LNCAP (cell line): ENCODE data around the gene CCN6.

Source experiments
- TF ChIP-seq, protein P1 (sequence below): fragments of 450-650 bp; IDR thresholded peaks from 2 replicates; pipeline ENCODE4 v1.5.1; 2017; ENCODE audit warnings: mild to moderate bottlenecking

The CCN6 gene

DNA sequence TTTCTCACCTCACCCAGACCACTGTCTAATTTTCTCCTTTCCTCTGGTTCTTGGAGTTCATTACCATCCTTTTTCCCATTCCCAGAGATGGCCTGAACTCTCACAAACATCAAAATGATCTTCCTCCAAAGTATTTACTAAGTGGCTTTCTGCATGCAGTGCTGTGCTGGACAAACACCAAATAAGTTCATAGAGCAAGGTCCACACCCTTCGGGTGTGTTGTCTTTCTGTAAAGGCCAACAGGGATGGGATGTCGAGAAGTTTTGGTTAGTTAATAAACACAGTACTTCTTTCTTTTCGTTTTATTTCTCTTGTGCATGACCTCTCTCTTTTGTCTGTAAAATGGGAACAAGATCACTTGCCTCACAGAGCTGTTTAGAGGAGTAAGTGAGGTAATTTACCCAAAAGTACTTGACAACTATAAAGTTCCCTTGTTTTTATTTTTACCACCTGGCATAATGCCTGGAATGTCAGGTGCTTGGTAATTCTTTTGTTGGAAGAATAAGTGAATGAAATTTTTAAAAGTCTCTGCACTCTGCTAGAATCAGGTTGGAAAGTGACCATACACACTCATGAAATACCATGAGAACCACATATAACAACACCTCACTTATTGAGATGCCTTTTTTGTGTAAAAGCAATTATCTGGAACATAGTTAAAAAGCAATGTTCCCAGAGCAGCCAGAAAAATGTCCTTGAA is 22.8 kb upstream of the CCN6 start:
- TF ChIP-seq, protein P1, sequence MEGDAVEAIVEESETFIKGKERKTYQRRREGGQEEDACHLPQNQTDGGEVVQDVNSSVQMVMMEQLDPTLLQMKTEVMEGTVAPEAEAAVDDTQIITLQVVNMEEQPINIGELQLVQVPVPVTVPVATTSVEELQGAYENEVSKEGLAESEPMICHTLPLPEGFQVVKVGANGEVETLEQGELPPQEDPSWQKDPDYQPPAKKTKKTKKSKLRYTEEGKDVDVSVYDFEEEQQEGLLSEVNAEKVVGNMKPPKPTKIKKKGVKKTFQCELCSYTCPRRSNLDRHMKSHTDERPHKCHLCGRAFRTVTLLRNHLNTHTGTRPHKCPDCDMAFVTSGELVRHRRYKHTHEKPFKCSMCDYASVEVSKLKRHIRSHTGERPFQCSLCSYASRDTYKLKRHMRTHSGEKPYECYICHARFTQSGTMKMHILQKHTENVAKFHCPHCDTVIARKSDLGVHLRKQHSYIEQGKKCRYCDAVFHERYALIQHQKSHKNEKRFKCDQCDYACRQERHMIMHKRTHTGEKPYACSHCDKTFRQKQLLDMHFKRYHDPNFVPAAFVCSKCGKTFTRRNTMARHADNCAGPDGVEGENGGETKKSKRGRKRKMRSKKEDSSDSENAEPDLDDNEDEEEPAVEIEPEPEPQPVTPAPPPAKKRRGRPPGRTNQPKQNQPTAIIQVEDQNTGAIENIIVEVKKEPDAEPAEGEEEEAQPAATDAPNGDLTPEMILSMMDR, result no peak

DNA sequence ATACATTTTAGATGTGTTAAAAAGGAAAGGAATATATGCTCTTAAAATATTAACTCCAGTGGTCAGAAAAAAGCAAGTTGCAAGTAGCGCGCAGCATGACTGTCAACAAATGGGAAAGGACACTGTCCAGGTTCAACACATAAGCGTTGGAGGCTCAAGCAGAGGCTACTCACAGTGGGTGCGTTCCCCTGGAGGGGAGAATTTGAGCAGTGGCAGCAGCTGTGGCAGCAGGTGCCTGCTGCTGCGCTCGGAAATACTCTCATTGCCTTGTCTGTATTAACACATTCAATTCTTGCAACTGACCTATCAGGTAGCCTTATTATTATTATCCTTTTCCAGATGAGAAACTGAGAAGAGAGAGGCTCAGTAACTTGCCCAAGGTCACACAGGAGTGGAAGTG is 21.9 kb upstream of the CCN6 start:
- TF ChIP-seq, protein P1, result no peak

GRCh38 chr6:112032728-112033127 is 21.2 kb upstream of the CCN6 start:
- TF ChIP-seq, protein P1, result no peak

DNA sequence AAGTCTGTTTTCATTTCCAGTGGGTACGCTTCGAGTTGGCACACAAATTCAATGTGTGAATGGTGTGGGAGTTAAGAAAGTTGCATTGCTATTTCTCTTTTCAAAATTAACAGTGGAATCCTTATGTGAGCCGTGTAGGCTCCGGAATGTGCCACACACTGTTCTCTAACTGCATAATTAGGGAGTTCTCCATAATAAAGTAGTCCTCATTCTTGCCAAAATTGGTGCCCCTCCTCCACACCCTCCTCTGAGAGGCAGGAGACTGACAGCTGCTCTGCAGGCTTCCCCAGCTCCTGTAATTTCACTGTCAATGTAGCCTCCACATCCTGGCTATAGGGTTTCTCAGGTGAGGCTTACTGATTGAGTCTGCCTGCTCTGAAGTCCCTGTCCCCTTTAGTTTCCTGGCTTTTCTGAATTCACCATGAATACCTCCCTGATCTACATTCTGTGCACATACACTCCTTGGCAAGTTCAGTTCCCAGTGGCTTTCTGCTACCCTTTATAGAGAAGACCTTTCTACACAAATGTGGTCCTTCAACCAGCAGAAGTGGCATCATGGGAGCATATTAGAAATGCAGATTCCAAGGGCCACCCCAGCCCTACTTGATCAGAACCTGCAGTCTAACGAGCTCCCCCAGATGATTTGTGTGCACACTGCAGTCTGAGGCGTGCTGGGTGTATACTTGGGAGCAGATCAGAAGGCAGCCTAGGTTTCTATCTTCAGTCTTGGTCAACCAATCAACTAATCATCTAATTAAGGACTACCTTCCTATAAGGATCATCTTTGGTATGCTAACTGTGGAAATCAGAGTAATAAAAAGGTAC is 19.9 kb upstream of the CCN6 start:
- TF ChIP-seq, protein P1, result no peak

- TF ChIP-seq, protein P1, result no peak
These were observed 19.3 kb upstream of the CCN6 start for GRCh38 chr6:112034616-112034995.

DNA sequence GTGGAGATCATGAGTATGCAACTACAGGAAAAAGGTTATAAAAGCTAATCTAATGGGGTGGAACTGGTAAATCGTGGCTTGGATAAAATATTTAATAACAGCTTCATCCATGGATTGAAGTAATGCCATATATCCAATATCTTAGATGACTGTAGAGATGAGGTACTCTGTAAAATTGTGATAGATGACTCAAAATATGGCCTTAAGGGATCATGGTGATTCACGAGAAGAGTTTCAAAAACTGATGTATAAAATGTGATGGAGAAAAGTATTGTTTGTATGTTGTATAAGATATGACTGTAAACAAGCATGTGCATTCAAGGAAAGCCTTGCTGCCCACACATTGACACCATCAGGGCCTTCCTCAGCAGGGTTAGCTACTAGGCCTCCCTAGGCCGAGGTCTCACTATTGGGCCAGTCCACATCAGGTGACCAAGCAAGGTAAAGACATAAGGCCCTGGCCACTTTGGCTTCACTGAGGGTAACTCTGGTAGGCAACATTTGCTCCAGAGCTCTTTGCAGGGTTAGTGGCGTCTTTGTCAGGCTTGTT is 17.7 kb upstream of the CCN6 start:
- TF ChIP-seq, protein P1, result no peak

- TF ChIP-seq, protein P1, result no peak
These were observed 16.1 kb upstream of the CCN6 start for GRCh38 chr6:112037783-112038216.
